Glutamatergic neuron (in vitro differentiated cells): ENCODE data around the gene PKP4. TPM values are rescaled to one million over a fixed set of nuclear protein-coding genes. Genes with fewer than 3 reads are reported as not detected.

Experiments used
- DNase-seq: peaks from one replicate; pipeline ENCODE4 v3.0.0; 2022
- H3K27ac Mint-ChIP-seq: one replicate; pipeline ENCODE4 v1.8.0; 2020; ENCODE audit warnings: mild to moderate bottlenecking, mixed read lengths, inconsistent platforms; ENCODE audit not compliant: unreplicated experiment
- H3K27me3 Mint-ChIP-seq: one replicate; pipeline ENCODE4 v1.8.0; 2020; ENCODE audit warnings: mild to moderate bottlenecking, moderate library complexity, mixed read lengths, inconsistent platforms; ENCODE audit not compliant: unreplicated experiment
- H3K36me3 Mint-ChIP-seq: one replicate; pipeline ENCODE4 v1.8.0; 2020; ENCODE audit warnings: mild to moderate bottlenecking, mixed read lengths, inconsistent platforms; ENCODE audit not compliant: unreplicated experiment
- H3K4me1 Mint-ChIP-seq: one replicate; pipeline ENCODE4 v1.8.0; 2020; ENCODE audit warnings: mild to moderate bottlenecking, low read depth, mixed read lengths, inconsistent platforms; ENCODE audit not compliant: unreplicated experiment
- H3K4me3 Mint-ChIP-seq: one replicate; pipeline ENCODE4 v1.8.0; 2020; ENCODE audit warnings: mild to moderate bottlenecking, mixed read lengths, inconsistent platforms; ENCODE audit not compliant: unreplicated experiment
- H3K9me3 Mint-ChIP-seq: one replicate; pipeline ENCODE4 v1.8.0; 2020; ENCODE audit warnings: mild to moderate bottlenecking, moderate library complexity, mixed read lengths, inconsistent platforms; ENCODE audit not compliant: unreplicated experiment
- CTCF ChIP-seq: fragments of 200-600 bp; sonication (generic); IDR thresholded peaks from one replicate; pipeline ENCODE4 v1.5.0; 2021; ENCODE audit not compliant: partially characterized antibody, unreplicated experiment
- total RNA-seq: library from RNA; stranded (reverse); fragmentation: NEBNext Ultra II Directional; extraction: Animal tissue kit (Norgen Biotek cat#: 25700); gene quantifications from one replicate; pipeline ENCODE4 v1.2.1, GENCODE V29; 2021; ENCODE audit not compliant: unreplicated experiment

The PKP4 gene
- total RNA-seq, 1 donor from 2014 or later = 25.0 TPM

GRCh38 chr2:158497486-158497885 is 40.7 kb downstream of the PKP4 start:
- peaks cover 31% of the 10 kb centered on the region for H3K4me1 Mint-ChIP-seq
- no peak overlapping the region for H3K27ac Mint-ChIP-seq
- H3K9me3 Mint-ChIP-seq = peaks cover 2% of the 10 kb centered on the region
- peaks cover 1% of the 10 kb centered on the region for H3K27me3 Mint-ChIP-seq
- H3K4me3 Mint-ChIP-seq = no peak overlapping the region
- DNase-seq = no peak
- no peaks in the 10 kb centered on the region for H3K36me3 Mint-ChIP-seq
- TF ChIP-seq CTCF = no peak

- Mint-ChIP-seq H3K9me3 (peaks cover 2% of the 10 kb centered on the region), H3K27me3 (peaks cover 1% of the 10 kb centered on the region), H3K36me3 (no peaks in the 10 kb centered on the region), H3K4me3 (no peak overlapping the region), H3K4me1 (peaks cover 28% of the 10 kb centered on the region), H3K27ac (peak overlapping the region; percentile 26)
- no peak for TF ChIP-seq CTCF
- no peak for DNase-seq
These were observed 41.4 kb downstream of the PKP4 start for GRCh38 chr2:158498043-158498748.

- DNase-seq = no peak
- TF ChIP-seq CTCF = no peak
- Mint-ChIP-seq H3K27ac (peak overlapping the region; percentile 26), H3K27me3 (no peaks in the 10 kb centered on the region), H3K4me3 (no peak overlapping the region), H3K4me1 (peaks cover 22% of the 10 kb centered on the region), H3K36me3 (no peaks in the 10 kb centered on the region), H3K9me3 (peaks cover 2% of the 10 kb centered on the region)
These were observed 42.0 kb downstream of the PKP4 start for GRCh38 chr2:158498749-158499136.

- Mint-ChIP-seq H3K36me3 (no peaks in the 10 kb centered on the region), H3K27me3 (no peaks in the 10 kb centered on the region), H3K9me3 (peaks cover 2% of the 10 kb centered on the region), H3K27ac (no peak overlapping the region), H3K4me1 (peaks cover 20% of the 10 kb centered on the region), H3K4me3 (no peak overlapping the region)
- TF ChIP-seq CTCF = no peak
- DNase-seq = no peak
These were observed 42.6 kb downstream of the PKP4 start for GRCh38 chr2:158499383-158499782.

- no peaks in the 10 kb centered on the region for H3K36me3 Mint-ChIP-seq
- peaks cover 2% of the 10 kb centered on the region for H3K9me3 Mint-ChIP-seq
- no peak for DNase-seq
- H3K4me1 Mint-ChIP-seq = peaks cover 25% of the 10 kb centered on the region
- no peaks in the 10 kb centered on the region for H3K27me3 Mint-ChIP-seq
- no peak overlapping the region for H3K27ac Mint-ChIP-seq
- no peak overlapping the region for H3K4me3 Mint-ChIP-seq
- no peak for TF ChIP-seq CTCF
These were observed 43.6 kb downstream of the PKP4 start for GRCh38 chr2:158500333-158500732.
